Ovary (tissue), 3 donors: Measurements from ENCODE around the gene CBX2.
A peak's percentile ranks its signal among the peaks of the same experiment; 100 is the strongest.

Experiments
- CTCF ChIP-seq, 3 donors: fragments of 450-650 bp in 2 of 3; fragments of 200-600 bp in 1 of 3; IDR thresholded peaks; one replicate each; pipeline versions ENCODE4 v1.5.1 to v1.8.0; 2016 to 2022; ENCODE audit warnings: antibody characterized with exemption in 3 of 3, mild to moderate bottlenecking in 1 of 3
- EP300 ChIP-seq: sonication (generic); formaldehyde crosslinking; IDR thresholded peaks from one replicate; pipeline ENCODE4 v1.6.1; 2017; ENCODE audit warnings: antibody characterized with exemption
- POLR2A ChIP-seq: fragments of 450-650 bp; IDR thresholded peaks from one replicate; pipeline ENCODE4 v1.6.1; 2017; ENCODE audit warnings: antibody characterized with exemption, mild to moderate bottlenecking, moderate library complexity
- donor health status: DM: no; HTN: no; CAD: no.

- TF ChIP-seq EP300, result no peak
- no peak for TF ChIP-seq POLR2A
- peak in 1 of 3 donors; percentile 8 for TF ChIP-seq CTCF (IDR thresholded peaks at IDR 0.05)
Measured at GRCh38 chr17:79826841-79827578, 49.1 kb downstream of the CBX2 start.
